WERI-Rb-1 (cell line): ENCODE results near the gene YAP1.

Source experiments
- DNase-seq: peaks from one replicate; pipeline ENCODE4 v3.0.0-alpha.2; 2020
- H3K27ac ChIP-seq: fragments of 250-450 bp; sonication (Bioruptor Pico); 2 replicates; pipeline ENCODE4 v1.5.1; 2020; ENCODE audit warnings: mild to moderate bottlenecking, moderate library complexity
- H3K27me3 ChIP-seq: fragments of 250-450 bp; sonication (Bioruptor Pico); 2 replicates; pipeline ENCODE4 v1.5.1; 2021; ENCODE audit warnings: mild to moderate bottlenecking, low read depth, moderate library complexity; ENCODE audit not compliant: insufficient read depth, severe bottlenecking
- H3K36me3 ChIP-seq: fragments of 250-450 bp; sonication (Bioruptor Pico); 2 replicates; pipeline ENCODE4 v1.5.1; 2020; ENCODE audit warnings: mild to moderate bottlenecking, moderate library complexity
- H3K4me3 ChIP-seq: 2 replicates; pipeline ENCODE4 v1.5.1; 2011; ENCODE audit warnings: low read depth, mild to moderate bottlenecking, control low read depth, low read length
- H3K9me3 ChIP-seq: fragments of 250-450 bp; sonication (Bioruptor Pico); 2 replicates; pipeline ENCODE4 v1.5.1; 2021; ENCODE audit warnings: mild to moderate bottlenecking, moderate library complexity; ENCODE audit not compliant: severe bottlenecking
- CTCF ChIP-seq: IDR thresholded peaks from 2 replicates; pipeline ENCODE4 v1.5.1; 2011; ENCODE audit warnings: low read depth, mild to moderate bottlenecking, control low read depth, inconsistent platforms, low read length

The YAP1 gene

GRCh38 chr11:102201776-102202175, 91.5 kb downstream of the YAP1 start:
- Histone ChIP-seq H3K27me3 (no peaks in the 10 kb centered on the region), H3K36me3 (no peaks in the 10 kb centered on the region), H3K27ac (no peak overlapping the region), H3K4me3 (no peak overlapping the region), H3K9me3 (no peaks in the 10 kb centered on the region)
- no peak for DNase-seq
- TF ChIP-seq CTCF = no peak

GRCh38 chr11:102202972-102203371, 92.7 kb downstream of the YAP1 start:
- no peak for DNase-seq
- Histone ChIP-seq H3K36me3 (no peaks in the 10 kb centered on the region), H3K27ac (no peak overlapping the region), H3K4me3 (no peak overlapping the region), H3K27me3 (no peaks in the 10 kb centered on the region), H3K9me3 (no peaks in the 10 kb centered on the region)
- no peak for TF ChIP-seq CTCF

- Histone ChIP-seq H3K27ac (no peak overlapping the region), H3K27me3 (no peaks in the 10 kb centered on the region), H3K36me3 (no peaks in the 10 kb centered on the region), H3K9me3 (no peaks in the 10 kb centered on the region), H3K4me3 (no peak overlapping the region)
- no peak for TF ChIP-seq CTCF
- DNase-seq = no peak
These were observed 93.9 kb downstream of the YAP1 start for GRCh38 chr11:102204174-102204573.

GRCh38 chr11:102205805-102206204, 95.6 kb downstream of the YAP1 start:
- no peak overlapping the region for H3K4me3 ChIP-seq
- no peak for DNase-seq
- no peak for TF ChIP-seq CTCF
- no peaks in the 10 kb centered on the region for H3K36me3 ChIP-seq
- no peaks in the 10 kb centered on the region for H3K9me3 ChIP-seq
- H3K27me3 ChIP-seq = no peaks in the 10 kb centered on the region
- H3K27ac ChIP-seq = no peak overlapping the region

GRCh38 chr11:102208835-102209234, 98.6 kb downstream of the YAP1 start:
- TF ChIP-seq CTCF = no peak
- Histone ChIP-seq H3K36me3 (no peaks in the 10 kb centered on the region), H3K27ac (no peak overlapping the region), H3K27me3 (no peaks in the 10 kb centered on the region), H3K9me3 (no peaks in the 10 kb centered on the region), H3K4me3 (no peak overlapping the region)
- DNase-seq = no peak

GRCh38 chr11:102214623-102215022, 104.4 kb downstream of the YAP1 start:
- H3K27me3 ChIP-seq = no peaks in the 10 kb centered on the region
- H3K36me3 ChIP-seq = no peaks in the 10 kb centered on the region
- TF ChIP-seq CTCF = no peak
- H3K9me3 ChIP-seq = no peaks in the 10 kb centered on the region
- H3K27ac ChIP-seq = no peak overlapping the region
- DNase-seq = no peak
- no peak overlapping the region for H3K4me3 ChIP-seq
